GM21619 (cell line): ENCODE results near the gene HOXA5.

Experiments used
- ATAC-seq: cut with Tn5 transposase; IDR thresholded peaks from one replicate; pipeline ENCODE4 v1.9.1; 2021; ENCODE audit not compliant: unreplicated experiment

Gene HOXA5

GRCh38 chr7:27097686-27098577 lies 45.5 kb downstream of the HOXA5 start:
- no peak for ATAC-seq

- no peak for ATAC-seq
Observed at GRCh38 chr7:27096768-27097514, 46.5 kb downstream of the HOXA5 start.

- ATAC-seq: peak; percentile 91
Observed at GRCh38 chr7:27095897-27096767, 47.3 kb downstream of the HOXA5 start, which contains the start of gene HOXA1. HOXA1 (minus strand) TSS chr7:27096000; CDS start chr7:27095912, 88 bp downstream.

GRCh38 chr7:27095050-27095896 lies 48.2 kb downstream of the HOXA5 start:
- ATAC-seq: peak; percentile 2

GRCh38 chr7:27094304-27095049 lies 49.0 kb downstream of the HOXA5 start:
- ATAC-seq: no peak

GRCh38 chr7:27093184-27093895 lies 50.1 kb downstream of the HOXA5 start:
- no peak for ATAC-seq

GRCh38 chr7:27092819-27093110 lies 50.7 kb downstream of the HOXA5 start:
- ATAC-seq: no peak

- ATAC-seq: no peak
Observed at GRCh38 chr7:27091941-27092818, 51.3 kb downstream of the HOXA5 start.

- ATAC-seq: no peak
Observed at GRCh38 chr7:27091105-27091504, 52.4 kb downstream of the HOXA5 start.
